RCC 7860 (cell line): Measurements from ENCODE around the gene C1RL.
A peak's percentile ranks its signal among the peaks of the same experiment; 100 is the strongest.

Experiments used
- DNase-seq: peaks from one replicate; pipeline ENCODE4 v3.0.0-alpha.2; 2015; ENCODE audit warnings: low spot score
- FAIRE-seq: peaks from 2 replicates; lab custom pipeline; 2012; peaks lifted over from hg19 to GRCh38; lab: Jason Lieb, UNC

Gene C1RL

DNA sequence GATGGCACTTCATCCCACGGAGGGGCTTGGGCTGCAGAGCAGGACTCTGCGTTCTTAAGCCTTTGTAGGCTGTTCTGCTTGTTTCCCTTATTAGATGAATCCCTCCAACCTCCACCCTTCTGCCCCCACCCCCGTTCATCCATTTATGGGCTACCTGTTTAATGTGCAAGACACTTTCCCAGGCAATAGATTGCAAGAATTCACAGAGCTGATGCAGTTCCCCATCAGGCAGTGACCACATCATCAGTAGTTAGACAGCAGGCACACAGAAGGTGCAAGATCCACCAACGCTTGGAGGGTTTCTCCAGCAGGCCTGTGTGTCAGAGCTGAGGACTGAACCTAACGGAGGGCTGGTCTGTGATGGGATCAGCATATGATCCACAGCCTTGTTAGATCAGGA, 15.5 kb downstream of the C1RL start:
- DNase-seq (no peak), FAIRE-seq (no peak)

DNA sequence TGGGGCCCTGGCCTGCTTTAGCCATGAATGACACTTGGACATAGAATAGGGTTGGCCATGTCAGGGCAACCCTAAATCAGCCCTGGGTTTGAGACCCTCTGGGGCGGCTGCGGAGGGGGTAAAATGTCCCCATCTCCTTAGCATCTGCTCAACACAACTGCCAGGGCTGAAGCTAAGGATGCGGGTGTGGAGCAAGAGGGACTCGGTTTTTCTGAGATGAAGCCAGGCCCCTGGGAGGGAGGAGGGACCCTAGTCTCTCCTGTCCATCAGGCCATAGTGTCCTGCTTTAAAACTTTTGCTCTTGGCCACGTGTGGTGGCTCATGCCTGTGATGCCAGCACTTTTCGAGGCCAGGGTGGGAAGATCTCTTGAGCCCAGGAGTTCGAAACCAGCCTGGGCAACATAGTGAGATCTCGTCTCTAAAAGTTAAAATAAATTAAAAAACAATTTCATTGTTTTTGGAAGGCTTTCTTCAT, 16.0 kb downstream of the C1RL start:
- no peak for DNase-seq
- FAIRE-seq: no peak

DNA sequence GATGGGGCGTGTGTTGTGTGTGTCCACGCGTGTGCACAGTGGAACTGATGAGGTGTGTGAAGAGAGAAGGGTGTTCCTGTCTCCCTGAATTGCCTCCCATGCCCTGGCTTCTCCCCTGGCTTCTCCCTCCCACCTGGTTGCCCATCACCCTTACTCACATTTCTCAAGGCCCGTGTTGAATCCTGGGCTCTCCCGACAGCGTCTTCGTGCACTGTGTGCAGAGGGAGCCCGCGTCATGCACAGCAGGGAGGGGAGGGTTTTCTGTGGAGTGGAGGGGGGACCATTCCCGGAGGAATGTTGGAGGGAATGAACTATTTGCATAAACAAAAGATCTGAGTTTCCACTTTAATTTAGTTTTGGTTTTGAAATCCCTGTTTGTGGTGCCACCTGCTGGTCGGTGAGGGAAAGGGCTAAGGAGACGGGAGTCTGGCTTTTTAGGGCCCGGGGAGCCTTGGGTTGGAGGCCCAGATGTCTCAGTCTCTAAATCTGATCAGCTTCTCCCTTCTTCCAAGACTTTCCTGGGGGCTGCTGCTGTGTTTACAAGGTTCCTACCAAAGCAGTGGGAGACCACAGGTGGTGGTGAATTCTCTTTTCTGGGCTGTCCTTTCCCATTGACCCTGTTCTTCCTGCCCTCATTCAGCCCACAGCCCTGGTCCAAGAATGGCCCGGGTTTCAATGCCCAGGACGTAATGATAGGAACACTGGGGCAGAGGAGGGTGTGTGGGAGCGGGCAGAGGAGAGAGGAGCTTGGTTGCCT, 16.6 kb downstream of the C1RL start, which contains the start of gene C1R:
C1R (minus strand) TSS at position 217 of the 757 bp plus-strand sequence; CDS start at position 160, 57 bp downstream.
- FAIRE-seq: no peak
- peak; percentile 14 for DNase-seq

DNA sequence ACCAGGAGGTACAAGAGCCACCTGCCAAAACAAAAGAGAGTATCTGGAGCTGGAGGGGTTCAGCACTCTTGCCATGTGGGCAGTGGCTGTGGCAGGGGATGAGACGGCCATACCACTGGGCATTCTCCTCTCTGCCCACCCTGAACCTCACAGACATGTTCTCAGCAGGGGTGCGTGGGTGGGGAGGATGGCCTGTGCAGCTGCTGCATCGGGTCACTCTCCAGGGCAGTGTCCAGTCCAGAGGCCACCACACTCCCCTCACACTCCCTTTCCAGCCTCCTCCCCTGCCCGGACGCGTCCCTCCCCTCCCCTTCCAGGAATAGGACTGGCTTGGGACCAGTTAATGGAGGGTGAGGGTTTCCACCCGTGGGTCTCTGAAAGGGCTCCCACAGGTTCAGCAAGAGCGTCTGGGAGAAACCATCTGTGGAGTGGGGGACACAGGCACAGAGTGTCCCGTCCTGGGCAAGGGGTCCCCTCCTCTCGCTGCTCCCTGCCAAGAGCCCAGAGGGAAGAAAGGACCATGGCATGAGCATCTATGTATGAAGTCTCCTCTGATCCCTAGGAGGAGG, 17.3 kb downstream of the C1RL start:
- FAIRE-seq (no peak), DNase-seq (no peak)

DNA sequence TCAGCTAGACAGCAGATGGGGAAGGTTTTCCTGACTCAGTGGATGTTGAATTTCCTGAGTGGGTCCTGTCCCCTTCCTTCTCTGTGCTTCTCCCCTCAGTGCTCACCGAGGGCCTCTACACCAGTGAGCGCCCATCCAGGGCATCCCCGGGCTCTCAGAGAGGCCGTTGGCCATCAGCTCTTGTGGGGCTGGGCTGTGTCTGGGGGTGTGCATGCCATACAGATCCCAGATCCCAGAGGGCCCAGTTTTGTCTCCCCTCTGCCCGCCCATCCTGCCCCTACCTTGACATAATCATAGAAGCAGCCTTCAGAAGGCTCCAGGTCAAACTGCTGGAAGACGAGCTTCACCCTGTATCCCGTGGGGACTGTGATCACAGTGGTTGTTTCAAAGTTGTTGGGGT, 17.8 kb downstream of the C1RL start:
- DNase-seq (no peak), FAIRE-seq (no peak)

DNA sequence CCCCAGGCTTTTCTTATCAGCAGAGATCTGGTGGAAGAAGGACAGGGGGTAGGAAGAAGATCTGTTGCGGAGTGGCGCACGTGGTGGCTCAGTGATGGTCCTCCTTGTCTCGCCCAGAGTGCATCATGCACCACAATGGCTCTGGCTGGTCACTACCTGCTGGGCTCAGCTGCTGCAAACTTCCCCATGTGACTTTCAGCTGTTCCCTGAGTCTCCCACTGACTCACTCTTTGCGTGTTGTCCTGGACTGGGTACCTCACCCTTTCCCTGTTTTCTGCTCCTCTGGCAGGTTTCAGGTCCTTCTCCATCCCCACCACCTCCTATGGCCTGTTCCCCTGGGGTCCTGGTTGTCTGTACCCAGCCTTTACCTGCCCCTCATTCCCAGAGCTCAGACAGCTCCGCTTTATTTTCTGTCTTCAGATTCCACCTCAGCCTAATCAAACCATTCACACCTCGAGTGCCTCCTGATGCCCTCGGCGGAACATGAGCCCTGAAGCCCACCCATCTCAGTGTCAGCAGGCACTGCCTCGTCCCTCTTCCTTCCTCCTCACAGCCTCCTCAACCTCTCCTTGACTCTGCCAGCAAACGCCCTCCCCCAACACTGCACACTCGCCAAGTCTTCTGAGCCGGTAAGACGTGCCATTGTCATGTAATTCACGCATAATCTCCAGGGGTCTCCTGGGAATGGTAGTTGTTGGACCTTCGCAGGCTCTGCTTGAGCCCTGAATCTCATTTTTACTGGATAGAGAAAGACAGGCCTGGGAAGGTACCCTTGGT, 18.6 kb downstream of the C1RL start:
- FAIRE-seq (no peak), DNase-seq (no peak)

DNA sequence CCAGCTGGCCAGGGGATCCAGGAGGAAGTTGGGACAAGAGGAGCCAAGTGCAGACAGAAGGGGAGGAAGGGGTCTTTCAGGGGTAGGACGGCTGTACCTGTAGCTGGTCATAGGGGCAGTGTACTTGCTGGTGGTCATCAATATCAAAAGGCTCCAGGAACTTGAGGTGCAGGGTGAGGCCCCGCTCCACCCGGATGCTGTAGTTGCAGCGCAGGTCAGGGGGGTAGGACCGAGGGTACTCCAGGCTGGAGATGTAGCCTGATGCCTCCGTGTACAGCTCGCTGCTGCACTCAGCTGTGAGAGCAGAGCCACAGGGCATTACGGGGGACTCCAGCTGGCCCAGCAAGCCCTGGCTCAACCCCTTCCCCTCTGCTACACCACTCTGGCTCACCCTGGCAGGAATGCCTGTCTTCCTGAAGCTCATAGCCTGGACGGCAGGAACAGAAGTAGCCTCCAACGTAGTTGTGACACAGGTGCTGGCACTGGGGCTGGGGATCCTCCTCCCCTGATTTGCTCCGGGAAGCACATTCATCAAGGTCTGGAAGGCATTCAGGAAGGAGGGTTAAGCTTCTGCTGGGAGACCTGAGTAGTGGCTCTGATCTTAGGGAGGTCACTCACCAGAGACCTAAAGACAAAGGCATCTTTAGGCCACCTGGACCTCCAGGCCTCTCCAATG, 19.7 kb downstream of the C1RL start:
- no peak for FAIRE-seq

DNA sequence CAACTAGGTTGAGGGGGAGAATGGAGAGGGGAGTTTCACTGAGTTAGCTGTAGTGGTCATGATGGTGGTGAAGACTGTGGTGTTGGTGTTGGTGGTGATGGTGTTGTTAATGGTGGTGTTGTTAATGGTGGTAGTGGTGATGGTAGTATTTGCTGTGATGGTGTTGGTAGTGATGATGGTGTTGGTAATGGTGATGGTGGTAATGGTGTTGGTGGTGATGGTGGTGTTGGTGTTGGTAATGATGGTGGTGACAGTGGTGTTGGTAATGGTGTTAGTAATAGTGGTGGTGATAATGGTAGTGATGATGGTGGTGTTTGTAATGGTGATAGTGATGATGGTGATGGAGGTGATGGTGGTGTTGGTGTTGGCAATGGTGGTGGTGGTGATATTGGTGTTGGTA, 25.9 kb downstream of the C1RL start:
- DNase-seq: no peak
- no peak for FAIRE-seq

More for the DNA sequence above, 19.7 kb downstream of the C1RL start:
- no peak for DNase-seq

DNA sequence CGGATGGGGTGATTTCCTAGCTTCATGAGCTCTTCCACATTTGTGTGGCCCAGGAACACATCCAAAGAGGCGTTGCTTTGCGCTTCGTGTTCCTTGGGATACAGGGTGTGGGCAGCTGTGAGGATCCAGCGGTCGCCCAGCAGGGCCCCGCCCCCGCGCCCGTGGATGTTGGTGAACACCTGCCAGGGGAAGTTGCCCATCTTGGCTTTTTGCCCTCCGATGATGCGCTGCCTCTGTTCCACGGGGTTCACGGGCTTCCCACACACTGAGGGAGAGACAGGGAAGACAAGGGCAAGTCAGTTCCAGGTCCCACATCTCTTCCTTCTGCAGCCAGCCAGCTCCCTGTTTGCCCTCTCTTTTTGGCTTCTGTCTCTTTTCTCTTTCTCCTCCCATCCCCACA, 28.0 kb downstream of the C1RL start:
- no peak for FAIRE-seq
- no peak for DNase-seq

DNA sequence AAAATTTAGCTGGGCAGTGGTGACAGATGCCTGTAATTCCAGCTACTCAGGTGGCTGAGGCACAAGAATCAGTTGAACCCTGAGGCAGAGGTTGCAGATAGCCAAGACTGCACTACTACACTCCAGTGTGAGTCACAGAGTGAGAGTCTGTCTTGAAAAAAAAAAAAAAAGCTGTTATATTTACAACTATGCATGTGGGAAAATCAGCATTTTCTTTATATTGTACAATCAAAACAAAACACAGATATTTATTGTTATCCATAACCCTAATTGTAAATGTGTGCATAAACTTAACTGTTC, 29.2 kb downstream of the C1RL start:
- DNase-seq (no peak), FAIRE-seq (peak; percentile 42)

DNA sequence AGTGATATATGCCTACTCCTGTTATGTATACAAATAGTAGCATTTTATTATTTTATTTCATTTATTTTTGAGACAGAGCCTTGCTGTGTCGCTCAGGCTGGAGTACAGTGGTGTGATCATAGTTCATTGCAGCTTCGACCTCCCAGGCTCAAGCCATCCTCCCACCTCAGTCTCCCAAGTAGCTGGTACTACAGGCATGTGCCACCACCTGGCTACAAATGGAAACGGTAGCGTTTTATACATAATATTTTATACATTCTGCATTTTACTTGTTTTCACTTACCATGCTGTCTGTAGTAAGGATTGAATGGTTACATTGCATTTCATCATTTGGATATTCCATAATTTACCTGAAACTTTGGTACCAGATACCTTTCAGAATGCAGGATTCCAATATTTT, 30.9 kb downstream of the C1RL start:
- DNase-seq (no peak), FAIRE-seq (no peak)

DNA sequence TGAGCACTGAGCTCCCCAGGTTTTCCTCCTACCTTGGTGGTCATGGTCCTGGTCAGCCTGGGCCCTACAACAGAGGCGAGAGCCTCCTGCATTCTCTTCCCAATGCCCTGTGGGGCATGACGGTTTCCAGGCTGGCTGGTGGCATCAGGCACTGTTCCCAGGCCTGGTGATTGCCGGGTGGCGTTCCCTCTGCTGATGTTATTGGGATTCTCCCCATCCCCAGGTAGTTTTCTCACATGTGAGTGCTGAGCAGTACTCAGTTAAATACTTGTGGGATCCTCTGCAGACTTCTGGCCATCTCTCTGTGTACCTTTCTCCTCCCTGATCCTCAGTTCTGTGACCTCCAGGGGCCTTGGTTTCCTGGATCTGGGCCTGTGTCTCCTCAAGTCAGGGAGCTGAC, 32.5 kb downstream of the C1RL start:
- DNase-seq (no peak), FAIRE-seq (no peak)

DNA sequence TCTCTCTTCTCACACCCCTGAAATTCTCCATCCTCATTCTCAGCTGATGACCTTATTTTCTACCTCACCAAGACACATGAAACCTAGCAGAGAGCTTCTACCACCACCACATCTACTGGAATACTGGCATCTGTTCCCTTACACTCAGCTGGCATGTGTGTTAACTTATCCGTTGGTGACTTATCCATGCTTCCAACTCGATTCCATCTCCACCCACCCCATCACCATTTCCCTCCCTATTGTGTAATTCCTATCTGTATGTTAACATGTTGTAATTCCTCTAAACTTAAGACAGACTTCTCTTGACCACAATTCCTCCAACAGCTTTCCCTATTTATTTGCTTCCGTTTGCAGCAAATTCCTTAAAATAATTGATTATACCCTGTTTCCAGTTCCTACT, 33.1 kb downstream of the C1RL start:
- DNase-seq: no peak
- no peak for FAIRE-seq

DNA sequence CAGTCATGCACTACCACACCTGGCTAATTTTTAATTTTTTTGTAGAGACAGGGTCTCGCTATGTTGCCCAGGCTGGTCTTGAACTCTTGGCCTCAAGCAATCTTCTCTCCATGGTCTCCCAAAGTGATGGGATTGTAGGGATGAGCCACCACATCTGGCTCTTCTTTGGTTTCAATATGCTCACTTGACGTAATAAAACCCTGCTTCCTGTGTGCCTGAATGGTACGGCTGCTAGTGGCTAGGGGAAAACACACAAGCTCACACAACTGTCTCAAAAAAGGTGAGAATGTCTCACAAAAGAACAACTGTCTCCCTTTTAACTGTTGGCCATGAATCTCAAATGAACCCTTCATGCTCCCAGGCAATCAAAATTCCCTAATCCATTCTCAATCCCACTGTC, 33.5 kb downstream of the C1RL start:
- DNase-seq (no peak), FAIRE-seq (no peak)

DNA sequence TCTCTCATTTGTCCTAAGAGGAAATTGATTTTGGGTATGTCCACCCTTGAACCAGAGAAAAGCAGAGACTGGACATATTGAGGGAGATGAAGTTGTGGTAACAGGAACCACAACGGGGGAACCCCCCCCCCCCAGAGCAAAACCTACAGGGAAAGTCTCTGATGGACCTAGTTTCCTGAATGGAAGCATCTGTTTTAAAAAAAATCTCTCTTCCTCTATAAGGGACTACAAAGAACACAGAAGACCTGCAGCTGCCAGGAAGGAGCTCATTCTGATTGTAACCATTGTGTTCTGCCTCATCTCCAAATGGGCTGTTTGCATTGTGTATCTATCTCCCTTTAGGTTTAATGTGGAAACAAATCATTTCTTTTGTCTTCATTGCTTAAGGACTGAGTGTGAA, 35.1 kb downstream of the C1RL start:
- FAIRE-seq (no peak), DNase-seq (no peak)

DNA sequence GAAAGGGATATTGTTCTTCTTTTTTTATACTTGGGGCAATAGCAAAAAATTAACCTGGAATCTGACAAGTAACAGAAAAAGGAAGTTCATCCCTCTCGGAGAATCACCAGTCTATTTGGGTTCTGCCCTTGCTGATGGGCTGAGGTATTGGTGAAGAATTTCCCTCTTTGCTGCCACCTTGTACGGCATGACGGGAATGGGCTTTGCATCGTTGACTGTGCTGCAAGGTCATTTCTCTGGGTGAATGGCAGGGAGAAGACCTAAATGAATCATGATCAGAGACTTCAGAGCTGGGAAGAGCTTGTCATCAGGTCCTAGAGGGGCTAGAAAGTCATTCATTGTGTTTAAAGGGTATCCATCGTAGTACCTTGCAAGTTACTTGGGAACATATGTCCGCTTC, 36.5 kb downstream of the C1RL start:
- DNase-seq (no peak), FAIRE-seq (no peak)

DNA sequence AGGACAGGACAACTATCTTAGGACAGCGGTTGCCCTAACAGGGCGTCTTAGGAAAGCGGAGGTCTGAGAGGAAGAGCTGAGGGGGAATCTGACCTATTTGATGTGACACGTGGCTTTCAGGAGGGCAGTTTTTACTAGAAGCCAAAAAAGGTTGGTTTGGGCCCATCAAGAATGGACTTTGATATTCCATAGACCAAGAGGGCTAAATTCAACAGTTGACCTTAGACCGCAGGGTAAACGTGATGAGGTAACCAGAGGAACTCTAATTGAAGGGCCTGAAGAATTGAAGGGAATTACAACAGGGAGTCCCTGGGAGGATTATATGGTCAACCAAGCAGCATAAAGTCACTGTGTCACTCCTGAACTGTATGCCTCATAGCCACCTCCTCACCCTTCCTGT, 37.0 kb downstream of the C1RL start:
- FAIRE-seq (no peak), DNase-seq (no peak)

DNA sequence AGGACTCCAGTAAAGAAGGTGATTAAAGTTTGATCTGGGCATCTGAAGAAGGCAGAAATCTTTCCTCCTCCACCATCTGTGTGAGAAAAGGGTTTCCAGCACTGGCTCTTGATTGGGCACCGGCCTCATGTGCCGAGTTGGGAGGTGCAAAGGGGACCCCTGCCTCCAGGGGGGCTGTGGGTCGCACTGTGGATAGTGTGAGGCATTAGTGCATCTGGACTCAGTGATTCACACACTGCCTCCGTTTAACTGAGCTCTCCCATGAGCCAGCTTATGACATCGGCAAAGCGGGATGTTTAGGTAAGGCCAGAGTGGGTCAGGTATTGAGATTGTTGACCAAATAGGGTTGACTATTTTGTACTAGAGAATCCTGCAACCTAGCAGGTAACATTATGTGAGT, 39.6 kb downstream of the C1RL start:
- DNase-seq (no peak), FAIRE-seq (no peak)

DNA sequence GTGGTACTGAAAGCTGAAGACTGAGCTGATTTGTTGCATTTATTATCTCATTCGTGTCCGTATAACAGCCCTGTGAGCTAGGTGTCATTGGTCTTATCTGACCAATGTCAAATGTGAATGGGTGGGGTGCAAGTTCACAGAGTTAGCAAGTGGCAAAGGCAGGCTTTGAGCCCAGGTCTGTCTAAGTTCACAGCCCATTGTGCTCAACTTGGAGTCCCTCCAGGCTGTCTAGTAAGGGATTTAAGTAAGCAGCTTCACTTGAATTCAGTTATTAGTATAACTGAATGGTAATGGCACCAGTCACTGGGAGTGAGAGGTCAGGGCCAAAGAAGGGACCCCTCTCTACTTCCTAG, 40.0 kb downstream of the C1RL start:
- no peak for FAIRE-seq
- no peak for DNase-seq

DNA sequence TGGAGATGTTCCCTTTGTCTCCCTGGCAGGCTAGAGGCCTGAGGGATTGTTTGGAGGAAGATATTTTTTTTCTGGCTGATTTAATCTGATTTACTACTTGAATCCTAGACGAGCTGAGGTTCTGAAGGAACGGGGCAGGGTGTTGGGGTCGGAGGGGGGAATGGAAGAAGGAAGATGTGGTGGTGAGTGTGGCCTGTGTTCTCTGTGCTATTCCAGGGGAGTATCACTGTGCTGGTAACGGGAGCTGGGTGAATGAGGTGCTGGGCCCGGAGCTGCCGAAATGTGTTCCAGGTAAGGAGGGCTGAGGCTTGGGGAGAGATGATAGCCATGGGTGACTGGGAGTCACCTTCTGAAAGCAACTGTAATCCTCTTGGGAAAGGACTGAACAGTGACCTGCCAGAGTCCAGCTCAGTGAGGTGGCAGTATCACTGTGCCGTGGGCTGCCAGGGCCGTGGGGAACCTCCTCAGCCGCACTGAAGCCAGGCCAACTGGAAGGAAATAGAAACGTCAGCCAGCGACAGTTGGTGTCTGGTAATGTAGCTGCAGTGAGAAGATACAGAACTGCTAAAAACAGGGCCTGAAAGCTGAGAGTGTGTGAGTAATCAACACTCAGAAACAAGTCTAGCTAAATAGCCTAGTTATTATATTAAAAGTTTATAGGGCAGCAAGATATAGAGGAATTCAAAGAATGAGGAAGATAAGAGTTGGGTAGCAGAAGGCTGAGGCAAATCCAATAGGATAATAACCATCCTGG, 40.6 kb downstream of the C1RL start:
- DNase-seq: no peak
- FAIRE-seq: no peak

DNA sequence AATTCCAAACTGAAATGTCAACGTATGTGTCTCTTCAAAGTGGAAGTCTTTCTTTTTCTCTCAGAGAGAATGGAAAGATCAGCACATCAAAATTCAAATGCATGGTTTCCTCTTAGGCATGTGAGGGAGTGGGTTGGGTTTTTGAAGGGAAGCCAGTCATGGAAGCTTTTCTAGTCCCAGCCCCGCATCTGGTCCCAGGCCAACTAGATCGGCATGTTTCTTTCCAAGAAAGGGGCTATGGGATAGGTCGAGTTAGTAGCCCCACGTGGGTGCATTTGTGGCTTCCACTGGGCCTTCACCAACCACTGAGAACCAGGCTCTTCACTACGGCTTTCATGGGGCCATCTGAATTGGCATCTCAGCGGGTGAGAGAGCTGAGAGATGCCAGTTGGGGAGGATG, 41.9 kb downstream of the C1RL start:
- DNase-seq: no peak
- no peak for FAIRE-seq
